A673 (cell line): ENCODE data around the gene MPEG1. TPM values are rescaled to one million over a fixed set of nuclear protein-coding genes. Genes with fewer than 3 reads are reported as not detected.

Experiments
- BruUV-seq: library from RNA; stranded (reverse); fragments of 400-500 nt; replicated peaks from 2 replicates; lab custom pipeline; 2021; lab: Mats Ljungman, UMichigan
- CTCF ChIA-PET: fragments of 300-600 bp; sonication (Branson Sonifier 250); formaldehyde crosslinking; loops from one replicate; lab custom pipeline; 2022; ENCODE audit warnings: antibody characterized with exemption; lab: Charles Lee
- POLR2A ChIA-PET: fragments of 300-600 bp; sonication (Branson Sonifier 250); formaldehyde crosslinking; loops from one replicate; lab custom pipeline; 2022; ENCODE audit warnings: antibody characterized with exemption; ENCODE audit not compliant: low non-redundant PET; lab: Charles Lee
- DNase-seq: peaks from one replicate; pipeline ENCODE4 v3.0.0-alpha.2; 2015; ENCODE audit warnings: low spot score
- H3K27ac ChIP-seq: fragments of 200-600 bp; sonication (generic); 2 replicates; pipeline ENCODE4 v1.5.1; 2016; ENCODE audit warnings: mixed run types, low read depth, mild to moderate bottlenecking, mixed read lengths, antibody characterized with exemption, low read length; ENCODE audit not compliant: poor library complexity, severe bottlenecking
- H3K27me3 ChIP-seq: fragments of 200-600 bp; sonication (generic); replicated peaks from 2 replicates; pipeline ENCODE4 v1.6.1; 2017; ENCODE audit warnings: mixed run types, low read depth, mild to moderate bottlenecking, mixed read lengths, antibody characterized with exemption, low read length; ENCODE audit not compliant: insufficient read depth, poor library complexity
- H3K36me3 ChIP-seq: fragments of 200-600 bp; sonication (generic); 2 replicates; pipeline ENCODE4 v1.6.1; 2016; ENCODE audit warnings: mixed run types, mild to moderate bottlenecking, mixed read lengths, antibody characterized with exemption, low read length; ENCODE audit not compliant: insufficient read depth, poor library complexity, severe bottlenecking
- H3K4me1 ChIP-seq: fragments of 200-600 bp; sonication (generic); 2 replicates; pipeline ENCODE4 v1.6.1; 2017; ENCODE audit warnings: mixed run types, mild to moderate bottlenecking, mixed read lengths, antibody characterized with exemption, low read length; ENCODE audit not compliant: insufficient read depth, poor library complexity, severe bottlenecking
- H3K4me3 ChIP-seq: fragments of 200-600 bp; sonication (generic); 2 replicates; pipeline ENCODE4 v1.5.1; 2016; ENCODE audit warnings: low read depth, mixed run types, mild to moderate bottlenecking, mixed read lengths, low read length; ENCODE audit not compliant: poor library complexity, severe bottlenecking
- H3K9me3 ChIP-seq: fragments of 200-600 bp; sonication (generic); 2 replicates; pipeline ENCODE4 v1.6.1; 2016; ENCODE audit warnings: mixed run types, low read depth, mild to moderate bottlenecking, mixed read lengths, antibody characterized with exemption, low read length; ENCODE audit not compliant: poor library complexity, severe bottlenecking
- EZH2 ChIP-seq: fragments of 200-600 bp; sonication (generic); IDR thresholded peaks from 2 replicates; pipeline ENCODE4 v1.6.1; 2017; ENCODE audit warnings: borderline replicate concordance, low read depth, mild to moderate bottlenecking, mixed read lengths, antibody characterized with exemption, low read length; ENCODE audit not compliant: poor library complexity, severe bottlenecking
- intact Hi-C: fragments of 100-400 bp; cut with micrococcal nuclease; formaldehyde crosslinking; loops from one replicate; pipeline ENCODE4 v1.10.0; 2022; ENCODE audit not compliant: unreplicated experiment
- total RNA-seq: library from RNA; stranded (reverse); gene quantifications from 2 replicates; pipeline ENCODE4 v1.2.3, GENCODE V29; 2021
- TF ChIP-seq, protein P1 (sequence below): fragments of 300-800, 200-600 bp; sonication (generic); conservative IDR thresholded peaks from 2 replicates; pipeline ENCODE4 v1.5.1; 2017; ENCODE audit warnings: low read depth, mild to moderate bottlenecking, antibody characterized with exemption, low read length, moderate library complexity, mixed read lengths

The MPEG1 gene
- total RNA-seq, 1 experiment from 2014 or later = not detected

DNA sequence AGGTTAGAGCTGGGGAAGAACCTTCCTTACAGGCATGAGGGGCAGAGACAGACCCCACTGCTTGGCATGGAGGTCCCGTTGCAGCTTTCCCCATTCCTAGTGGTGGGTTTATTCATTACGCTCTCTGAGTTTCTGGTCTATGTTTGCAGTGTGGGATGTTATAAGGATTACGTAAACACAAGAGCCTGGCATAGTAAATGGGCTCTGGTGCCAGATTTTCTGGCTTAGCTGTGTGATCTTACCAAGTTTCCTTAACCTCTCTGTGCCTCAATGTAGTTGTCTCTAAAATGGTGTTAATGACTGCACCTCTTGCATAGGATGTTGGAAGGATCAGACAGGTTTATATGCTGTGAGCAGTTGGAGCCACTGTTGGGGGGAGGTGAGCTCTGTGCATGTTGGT lies 25.7 kb downstream of the MPEG1 start:
- no peaks in the 10 kb centered on the region for H3K4me1 ChIP-seq
- no peak overlapping the region for H3K4me3 ChIP-seq
- no peaks in the 10 kb centered on the region for H3K9me3 ChIP-seq
- DNase-seq = no peak
- ChIA-PET CTCF (interaction anchor here (3.0 kb wide), 1 partner anchor 15 kb away, joined by 35 read pairs; the partner anchor contains the start of gene DTX4), POLR2A (interaction anchor here (0.6 kb wide), 1 partner anchor 41 kb away, joined by 4 read pairs; no protein-coding TSS in a partner anchor)
- H3K27me3 ChIP-seq = no peaks in the 10 kb centered on the region
- intact Hi-C loops = loop anchor here (2.0 kb wide), 1 partner anchor 14 kb away; the partner anchor contains the start of gene DTX4
- no peak overlapping the region for H3K27ac ChIP-seq
- BruUV-seq = no TSS peak
- TF ChIP-seq, protein P1, sequence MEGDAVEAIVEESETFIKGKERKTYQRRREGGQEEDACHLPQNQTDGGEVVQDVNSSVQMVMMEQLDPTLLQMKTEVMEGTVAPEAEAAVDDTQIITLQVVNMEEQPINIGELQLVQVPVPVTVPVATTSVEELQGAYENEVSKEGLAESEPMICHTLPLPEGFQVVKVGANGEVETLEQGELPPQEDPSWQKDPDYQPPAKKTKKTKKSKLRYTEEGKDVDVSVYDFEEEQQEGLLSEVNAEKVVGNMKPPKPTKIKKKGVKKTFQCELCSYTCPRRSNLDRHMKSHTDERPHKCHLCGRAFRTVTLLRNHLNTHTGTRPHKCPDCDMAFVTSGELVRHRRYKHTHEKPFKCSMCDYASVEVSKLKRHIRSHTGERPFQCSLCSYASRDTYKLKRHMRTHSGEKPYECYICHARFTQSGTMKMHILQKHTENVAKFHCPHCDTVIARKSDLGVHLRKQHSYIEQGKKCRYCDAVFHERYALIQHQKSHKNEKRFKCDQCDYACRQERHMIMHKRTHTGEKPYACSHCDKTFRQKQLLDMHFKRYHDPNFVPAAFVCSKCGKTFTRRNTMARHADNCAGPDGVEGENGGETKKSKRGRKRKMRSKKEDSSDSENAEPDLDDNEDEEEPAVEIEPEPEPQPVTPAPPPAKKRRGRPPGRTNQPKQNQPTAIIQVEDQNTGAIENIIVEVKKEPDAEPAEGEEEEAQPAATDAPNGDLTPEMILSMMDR = no peak
- TF ChIP-seq EZH2 = no peak
- no peaks in the 10 kb centered on the region for H3K36me3 ChIP-seq

DNA sequence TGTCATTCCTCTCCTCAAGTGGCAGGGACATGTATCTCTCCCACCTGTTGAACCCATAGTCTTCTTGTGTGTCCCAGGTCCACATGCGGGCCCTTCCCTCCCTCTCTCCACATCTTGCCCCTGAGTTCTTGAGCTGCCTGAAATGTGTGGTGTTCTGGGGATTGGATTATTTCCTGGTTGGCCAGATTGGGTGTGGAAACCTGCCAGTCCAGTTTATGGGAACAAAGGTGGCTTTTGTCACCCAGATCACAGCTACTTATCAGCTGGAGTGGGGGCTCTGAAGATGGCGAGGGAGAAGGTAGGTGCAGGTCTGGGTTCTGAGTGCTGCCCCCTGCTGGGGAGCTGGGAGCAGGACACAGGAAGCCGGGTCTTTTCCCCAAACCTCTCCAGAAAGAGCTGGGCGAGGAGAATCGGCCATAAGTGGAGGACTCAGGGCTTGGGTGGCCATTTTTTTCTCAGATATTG lies 26.6 kb downstream of the MPEG1 start:
- ChIA-PET POLR2A (no interaction called here), CTCF (interaction anchor here (0.5 to 3.0 kb wide), 8 partner anchors 8 to 80 kb away, joined by 3 to 35 read pairs (median 6); partner anchors contain the start of gene DTX4)
- TF ChIP-seq EZH2 = no peak
- TF ChIP-seq, protein P1 = peak; percentile 91
- H3K36me3 ChIP-seq = no peaks in the 10 kb centered on the region
- no peaks in the 10 kb centered on the region for H3K9me3 ChIP-seq
- no TSS peak for BruUV-seq
- no peaks in the 10 kb centered on the region for H3K27me3 ChIP-seq
- peak; percentile 66 for DNase-seq
- intact Hi-C loops = loop anchor here (2.0 kb wide), 1 partner anchor 13 kb away; the partner anchor contains the start of gene DTX4
- no peak overlapping the region for H3K27ac ChIP-seq
- H3K4me1 ChIP-seq = no peaks in the 10 kb centered on the region
- H3K4me3 ChIP-seq = no peak overlapping the region

DNA sequence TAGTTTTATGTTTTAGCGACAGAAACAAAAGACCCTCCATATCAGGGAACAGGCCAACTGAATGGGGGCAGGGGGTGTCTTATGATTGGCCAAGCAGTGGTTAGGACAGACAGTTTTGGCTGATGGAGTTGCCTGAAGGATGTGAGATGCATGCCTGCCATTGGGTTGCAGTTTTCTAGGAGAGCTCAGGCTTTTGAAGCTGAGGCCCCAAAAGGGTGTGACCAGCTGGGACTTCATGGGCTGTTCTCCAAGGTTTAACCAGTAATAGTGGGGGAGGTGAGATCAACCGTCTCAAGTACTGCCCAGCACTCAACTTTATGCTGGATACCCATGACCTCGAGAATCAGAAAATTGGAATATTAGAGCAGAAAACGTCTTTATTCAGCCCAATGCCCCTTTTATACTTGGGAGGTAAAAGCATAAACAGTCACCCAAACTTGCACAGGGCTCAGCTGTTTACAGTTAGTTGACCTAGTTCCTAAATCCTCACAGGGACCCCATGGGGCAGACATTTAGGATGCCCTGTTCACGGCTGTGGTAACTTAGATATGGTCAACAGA lies 27.3 kb downstream of the MPEG1 start:
- Histone ChIP-seq H3K4me1 (no peaks in the 10 kb centered on the region), H3K4me3 (no peak overlapping the region), H3K27me3 (no peaks in the 10 kb centered on the region), H3K36me3 (no peaks in the 10 kb centered on the region), H3K9me3 (no peaks in the 10 kb centered on the region), H3K27ac (no peak overlapping the region)
- intact Hi-C loops = no loop called here
- ChIA-PET CTCF (interaction anchor here (0.6 to 3.0 kb wide), 4 partner anchors 14 to 365 kb away, joined by 6 to 35 read pairs (median 14); partner anchors contain the start of gene DTX4), POLR2A (no interaction called here)
- BruUV-seq = no TSS peak
- TF ChIP-seq, protein P1 = no peak
- TF ChIP-seq EZH2 = no peak
- DNase-seq = no peak
